ENCODE measurements around the gene ATAT1. TPM values are rescaled to one million over a fixed set of nuclear protein-coding genes. Genes with fewer than 3 reads are reported as not detected.
A peak's percentile ranks its signal among the peaks of the same experiment; 100 is the strongest.

Gene ATAT1
- total and polyA plus RNA-seq, 8 donors, result 3.0 to 11.6 (median 5.7) TPM; not detected in 1

GRCh38 chr6:30618270-30618797, 8.3 kb upstream of the ATAT1 start:
- H3K4me1 ChIP-seq, result peaks cover 24 to 48% (median 28%) of the 10 kb centered on the region in 4 donors
- H3K9me3 ChIP-seq, result no peaks in the 10 kb centered on the region
- DNase-seq, result peak; percentile 38 to 80
- H3K4me3 ChIP-seq, result peak overlapping the region; percentile 52 to 71 (median 65)
- peak overlapping the region; percentile 92 to 96 (median 95) for H3K27ac ChIP-seq
- 1 to 13% (median 6%) methylated on average over 8 of the region's 8 CpGs for WGBS, 5 donors
- H3K27me3 ChIP-seq, result no peaks in the 10 kb centered on the region
- intact Hi-C loops (cut with DNase I; ENCODE audit: low total_unique reads), result no loop called here
- H3K36me3 ChIP-seq, result peaks cover 34 to 52% (median 51%) of the 10 kb centered on the region in 4 donors
- TF ChIP-seq CTCF (IDR thresholded peaks at IDR 0.05), result no peak
- no peak for TF ChIP-seq POLR2A (IDR thresholded peaks at IDR 0.05)
- peak in 2 of 3 donors; percentile 57 to 75 for TF ChIP-seq POLR2AphosphoS5 (IDR thresholded peaks at IDR 0.05)
- no peak for TF ChIP-seq EP300 (IDR thresholded peaks at IDR 0.05)

GRCh38 chr6:30619561-30619960, 7.1 kb upstream of the ATAT1 start:
- peak overlapping the region; percentile 1 to 95 (median 93) for H3K27ac ChIP-seq
- no peaks in the 10 kb centered on the region for H3K27me3 ChIP-seq
- H3K4me1 ChIP-seq, result peaks cover 11 to 36% (median 16%) of the 10 kb centered on the region in 4 donors
- H3K4me3 ChIP-seq, result no peak overlapping the region
- H3K36me3 ChIP-seq, result peaks cover 46 to 65% (median 64%) of the 10 kb centered on the region in 4 donors
- DNase-seq, result no peak
- TF ChIP-seq EP300 (IDR thresholded peaks at IDR 0.05), result no peak
- no peak for TF ChIP-seq POLR2A (IDR thresholded peaks at IDR 0.05)
- no peak for TF ChIP-seq POLR2AphosphoS5 (IDR thresholded peaks at IDR 0.05)
- no peak for TF ChIP-seq CTCF (IDR thresholded peaks at IDR 0.05)
- intact Hi-C loops (cut with DNase I; ENCODE audit: low total_unique reads), result no loop called here
- 88 to 95% (median 93%) methylated on average over 11 of the region's 11 CpGs for WGBS, 5 donors
- no peaks in the 10 kb centered on the region for H3K9me3 ChIP-seq

- WGBS, 5 donors, result 90 to 97% (median 95%) methylated on average over 8 of the region's 8 CpGs
- H3K36me3 ChIP-seq, result peaks cover 47 to 83% (median 82%) of the 10 kb centered on the region in 4 donors
- peak overlapping the region in 4 of 5 donors; percentile 86 to 91 (median 90) for H3K27ac ChIP-seq
- no peaks in the 10 kb centered on the region for H3K27me3 ChIP-seq
- no peak for TF ChIP-seq EP300 (IDR thresholded peaks at IDR 0.05)
- no peak for TF ChIP-seq POLR2AphosphoS5 (IDR thresholded peaks at IDR 0.05)
- TF ChIP-seq CTCF (IDR thresholded peaks at IDR 0.05), result no peak
- no peak for TF ChIP-seq POLR2A (IDR thresholded peaks at IDR 0.05)
- no peak overlapping the region for H3K4me3 ChIP-seq
- peaks cover 8 to 36% (median 19%) of the 10 kb centered on the region in 4 donors for H3K4me1 ChIP-seq
- no peaks in the 10 kb centered on the region for H3K9me3 ChIP-seq
- intact Hi-C loops (cut with DNase I; ENCODE audit: low total_unique reads), result no loop called here
- DNase-seq, result no peak
Observed at GRCh38 chr6:30625511-30625910, 1.2 kb upstream of the ATAT1 start.

GRCh38 chr6:30635834-30636233, 9.2 kb downstream of the ATAT1 start:
- Histone ChIP-seq H3K4me1 (no peaks in the 10 kb centered on the region), H3K9me3 (no peaks in the 10 kb centered on the region), H3K27me3 (no peaks in the 10 kb centered on the region), H3K4me3 (no peak overlapping the region), H3K27ac (no peak overlapping the region), H3K36me3 (peaks cover 0 to 69% (median 55%) of the 10 kb centered on the region in 4 donors)
- 92 to 98% (median 95%) methylated on average over 3 of the region's 3 CpGs for WGBS, 5 donors
- intact Hi-C loops (cut with DNase I; ENCODE audit: low total_unique reads), result no loop called here
- TF ChIP-seq POLR2A (IDR thresholded peaks at IDR 0.05) (no peak), POLR2AphosphoS5 (IDR thresholded peaks at IDR 0.05) (no peak), EP300 (IDR thresholded peaks at IDR 0.05) (no peak), CTCF (IDR thresholded peaks at IDR 0.05) (no peak)
- DNase-seq, result no peak

Data from stomach (tissue), 9 donors.